Measurements from ENCODE around the gene IGF2R.

Gene IGF2R

GRCh38 chr6:159983641-159984080 is 14.8 kb downstream of the IGF2R start:
- H3K36me3 Mint-ChIP-seq (ENCODE audit: insufficient read depth) = peaks cover 24% of the 10 kb centered on the region
- peak overlapping the region; percentile 94 to 95 for H3K27ac Mint-ChIP-seq
- DNase-seq (no peak), ATAC-seq (replicated peaks) (no peak)
- peak overlapping the region; percentile 80 to 81 for H3K4me3 Mint-ChIP-seq
- peaks cover 68 to 81% of the 10 kb centered on the region in 2 donors for H3K4me1 Mint-ChIP-seq (ENCODE audit: low read depth in 2 of 2)
- no peaks in the 10 kb centered on the region for H3K9me3 Mint-ChIP-seq
- H3K27me3 Mint-ChIP-seq = no peaks in the 10 kb centered on the region

DNA sequence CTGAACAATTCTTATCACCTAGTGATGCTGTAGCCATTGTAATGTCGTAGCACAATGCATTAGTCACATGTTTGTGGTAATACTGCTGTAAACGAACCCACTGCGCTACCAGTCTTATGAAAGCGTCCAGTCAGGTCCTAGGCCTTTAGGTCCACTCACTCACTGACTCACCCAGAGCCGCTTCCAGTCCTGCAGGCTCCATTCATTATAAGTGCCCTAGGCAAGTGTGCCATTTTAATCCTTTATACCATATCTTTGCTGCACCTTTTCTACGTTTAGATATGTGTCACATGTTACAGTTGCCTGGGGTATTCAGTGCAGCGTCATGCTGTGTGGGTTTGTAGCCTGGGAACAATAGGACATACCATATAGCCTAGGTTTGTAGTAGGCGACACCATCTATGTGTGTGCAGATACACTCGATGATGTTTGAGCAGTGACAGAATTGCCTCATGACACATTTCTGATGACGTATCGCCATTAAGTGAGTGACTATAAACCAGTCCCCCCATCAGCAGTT is 15.4 kb downstream of the IGF2R start:
- Mint-ChIP-seq H3K9me3 (no peaks in the 10 kb centered on the region), H3K27me3 (no peaks in the 10 kb centered on the region), H3K36me3 (ENCODE audit: insufficient read depth) (peaks cover 21% of the 10 kb centered on the region), H3K27ac (peak overlapping the region; percentile 94 to 95), H3K4me3 (peak overlapping the region in 1 of 2 donors; percentile 27), H3K4me1 (ENCODE audit: low read depth in 2 of 2) (peaks cover 68 to 81% of the 10 kb centered on the region in 2 donors)
- ATAC-seq (replicated peaks) (no peak), DNase-seq (no peak)

DNA sequence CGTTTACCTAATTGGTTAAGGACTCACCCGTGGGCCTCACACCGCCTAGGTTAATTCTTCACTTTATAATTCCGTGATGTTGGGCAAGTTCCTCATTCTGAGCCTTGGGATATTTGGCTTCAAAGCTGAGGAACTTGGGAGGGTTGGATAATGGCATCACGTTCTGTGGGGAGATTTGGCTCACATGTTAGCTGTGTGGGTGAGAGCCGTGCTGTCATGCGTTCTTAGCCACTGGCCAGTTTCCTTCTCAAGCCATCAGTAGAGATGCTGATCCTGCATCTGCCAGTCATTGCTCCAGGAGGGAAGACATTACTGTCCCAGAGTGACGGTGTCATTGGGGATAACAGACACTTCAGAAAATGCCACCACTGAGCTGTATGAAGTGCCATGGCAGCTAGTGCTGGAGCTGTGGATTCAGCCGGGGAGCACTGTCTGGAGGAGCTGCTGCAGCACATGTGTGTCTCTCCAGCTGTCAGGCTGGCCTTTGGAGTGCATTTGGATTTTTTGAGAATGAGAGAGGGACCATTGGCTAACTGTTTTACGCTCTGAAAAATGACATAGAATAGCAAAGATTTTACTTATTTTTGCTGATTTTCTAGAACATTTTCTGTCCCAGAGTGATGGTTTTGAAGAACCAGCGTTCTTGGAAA is 16.5 kb downstream of the IGF2R start:
- peak overlapping the region; percentile 14 to 76 for H3K27ac Mint-ChIP-seq
- peaks cover 19% of the 10 kb centered on the region for H3K36me3 Mint-ChIP-seq (ENCODE audit: insufficient read depth)
- DNase-seq (no peak), ATAC-seq (replicated peaks) (no peak)
- H3K27me3 Mint-ChIP-seq = no peaks in the 10 kb centered on the region
- no peak overlapping the region for H3K4me3 Mint-ChIP-seq
- no peaks in the 10 kb centered on the region for H3K9me3 Mint-ChIP-seq
- peaks cover 61 to 81% of the 10 kb centered on the region in 2 donors for H3K4me1 Mint-ChIP-seq (ENCODE audit: low read depth in 2 of 2)

DNA sequence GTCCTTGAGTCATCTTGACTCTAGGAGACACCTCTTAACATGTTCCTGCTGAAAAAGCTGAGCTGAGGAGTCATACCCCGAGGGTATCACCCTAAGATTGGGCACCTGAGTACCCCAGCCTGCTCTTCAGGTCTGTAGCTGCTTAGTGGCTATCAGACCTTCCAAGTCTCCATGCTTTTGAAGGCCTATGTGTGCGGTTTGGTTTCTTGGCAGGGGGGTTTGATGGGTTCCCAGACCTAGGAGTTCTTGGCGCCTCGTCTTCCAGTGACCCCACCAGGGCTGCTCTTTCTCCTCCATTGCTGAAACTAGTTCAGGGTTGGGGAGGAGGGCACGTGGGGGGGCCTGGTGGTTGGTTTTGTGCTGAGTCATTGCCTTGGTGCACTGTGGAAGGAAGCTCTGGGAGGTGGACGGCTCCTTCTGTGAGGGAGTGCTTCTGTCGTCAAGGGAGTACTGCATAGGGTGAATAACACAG is 20.1 kb downstream of the IGF2R start:
- Mint-ChIP-seq H3K36me3 (ENCODE audit: insufficient read depth) (peaks cover 19% of the 10 kb centered on the region), H3K27me3 (no peaks in the 10 kb centered on the region), H3K4me3 (peak overlapping the region; percentile 10 to 31), H3K9me3 (no peaks in the 10 kb centered on the region), H3K4me1 (ENCODE audit: low read depth in 2 of 2) (peaks cover 50 to 72% of the 10 kb centered on the region in 2 donors), H3K27ac (peak overlapping the region in 1 of 2 donors; percentile 80)
- DNase-seq (no peak), ATAC-seq (replicated peaks) (peak; percentile 69)

GRCh38 chr6:159989492-159990480 is 20.9 kb downstream of the IGF2R start:
- H3K4me1 Mint-ChIP-seq (ENCODE audit: low read depth in 2 of 2) = peaks cover 51 to 76% of the 10 kb centered on the region in 2 donors
- H3K9me3 Mint-ChIP-seq = no peaks in the 10 kb centered on the region
- peak overlapping the region; percentile 27 to 30 for H3K4me3 Mint-ChIP-seq
- no peak for DNase-seq
- H3K27me3 Mint-ChIP-seq = no peaks in the 10 kb centered on the region
- peak overlapping the region; percentile 69 to 80 for H3K27ac Mint-ChIP-seq
- peaks cover 19% of the 10 kb centered on the region for H3K36me3 Mint-ChIP-seq (ENCODE audit: insufficient read depth)
- ATAC-seq (replicated peaks) = peak; percentile 45

DNA sequence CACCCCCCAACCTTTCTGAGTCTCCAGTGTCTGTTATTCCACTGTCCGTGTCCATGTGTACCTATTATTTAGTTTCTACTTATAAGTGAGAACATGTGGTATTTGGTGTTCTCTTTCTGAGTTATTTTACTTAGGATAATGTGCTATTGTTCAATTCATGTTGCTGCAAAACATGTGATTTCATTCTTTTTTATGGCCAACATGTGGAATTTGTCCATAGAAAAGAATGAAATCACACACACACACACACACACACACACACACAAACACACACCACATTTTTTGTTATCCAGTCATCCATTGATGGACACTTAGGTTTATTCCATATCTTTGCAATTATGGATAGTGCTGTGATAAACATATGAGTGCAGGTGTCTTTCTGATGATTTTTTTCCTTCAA is 23.5 kb downstream of the IGF2R start:
- Mint-ChIP-seq H3K36me3 (ENCODE audit: insufficient read depth) (peaks cover 22% of the 10 kb centered on the region), H3K27me3 (no peaks in the 10 kb centered on the region), H3K4me1 (ENCODE audit: low read depth in 2 of 2) (peaks cover 60 to 75% of the 10 kb centered on the region in 2 donors), H3K4me3 (no peak overlapping the region), H3K9me3 (no peaks in the 10 kb centered on the region), H3K27ac (peak overlapping the region in 1 of 2 donors; percentile 45)
- DNase-seq (no peak), ATAC-seq (replicated peaks) (no peak)

DNA sequence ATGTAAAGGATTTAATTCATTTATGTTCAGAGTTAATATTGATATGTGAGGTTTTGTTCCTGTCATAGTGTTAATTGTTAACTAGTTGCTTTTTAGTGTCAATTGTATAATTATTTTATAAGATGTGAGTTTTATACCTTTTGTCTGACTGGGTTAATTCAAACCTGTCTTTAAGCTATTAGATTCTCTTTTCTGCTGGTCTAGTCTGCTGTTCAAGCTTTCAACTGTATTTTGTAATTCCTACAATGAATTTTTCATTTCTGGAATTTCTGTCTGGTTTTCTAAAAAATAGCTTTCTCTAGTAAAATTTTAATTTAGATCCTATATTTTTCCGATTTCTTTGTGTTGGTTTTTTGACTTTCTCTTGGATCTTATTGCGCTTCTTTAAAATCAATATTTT is 26.5 kb downstream of the IGF2R start:
- no peaks in the 10 kb centered on the region for H3K9me3 Mint-ChIP-seq

DNA sequence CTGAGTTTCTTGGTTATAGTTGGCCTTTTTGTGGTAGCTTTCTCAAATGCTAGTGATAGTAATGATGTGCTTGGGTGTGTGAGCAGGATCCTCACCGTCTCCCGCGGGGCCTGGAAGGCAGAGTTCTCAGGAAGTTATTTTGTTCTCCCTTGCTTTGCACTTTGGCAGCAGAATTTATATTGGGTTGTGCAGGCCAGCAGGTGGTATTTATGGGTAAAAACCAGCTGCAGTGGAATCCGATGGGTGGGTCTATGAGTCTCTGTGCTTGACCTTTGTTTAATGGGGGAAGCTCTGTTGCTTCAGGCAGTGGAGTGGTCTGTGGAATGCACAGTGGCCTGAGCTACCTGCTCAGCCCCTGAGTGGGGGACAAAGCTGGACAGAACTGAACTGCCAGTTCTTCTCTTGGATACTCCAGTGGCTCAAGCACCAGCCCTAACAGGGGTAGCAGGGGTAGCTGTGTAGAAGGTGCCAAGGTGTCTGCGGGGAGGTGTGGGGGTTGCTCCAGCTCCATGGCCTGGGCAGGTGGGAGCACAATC is 27.3 kb downstream of the IGF2R start:
- Mint-ChIP-seq H3K9me3 (no peaks in the 10 kb centered on the region), H3K36me3 (ENCODE audit: insufficient read depth) (peaks cover 38% of the 10 kb centered on the region), H3K27me3 (no peaks in the 10 kb centered on the region), H3K4me1 (ENCODE audit: low read depth in 2 of 2) (peaks cover 65 to 75% of the 10 kb centered on the region in 2 donors), H3K4me3 (peak overlapping the region; percentile 26 to 30), H3K27ac (peak overlapping the region in 1 of 2 donors; percentile 79)
- DNase-seq (no peak), ATAC-seq (replicated peaks) (no peak)

More for the DNA sequence above, 26.5 kb downstream of the IGF2R start:
- Mint-ChIP-seq H3K27me3 (no peaks in the 10 kb centered on the region), H3K27ac (peak overlapping the region in 1 of 2 donors; percentile 49), H3K36me3 (ENCODE audit: insufficient read depth) (peaks cover 35% of the 10 kb centered on the region), H3K4me1 (ENCODE audit: low read depth in 2 of 2) (peaks cover 67 to 74% of the 10 kb centered on the region in 2 donors), H3K4me3 (peak overlapping the region in 1 of 2 donors; percentile 30)
- DNase-seq (no peak), ATAC-seq (replicated peaks) (no peak)

DNA sequence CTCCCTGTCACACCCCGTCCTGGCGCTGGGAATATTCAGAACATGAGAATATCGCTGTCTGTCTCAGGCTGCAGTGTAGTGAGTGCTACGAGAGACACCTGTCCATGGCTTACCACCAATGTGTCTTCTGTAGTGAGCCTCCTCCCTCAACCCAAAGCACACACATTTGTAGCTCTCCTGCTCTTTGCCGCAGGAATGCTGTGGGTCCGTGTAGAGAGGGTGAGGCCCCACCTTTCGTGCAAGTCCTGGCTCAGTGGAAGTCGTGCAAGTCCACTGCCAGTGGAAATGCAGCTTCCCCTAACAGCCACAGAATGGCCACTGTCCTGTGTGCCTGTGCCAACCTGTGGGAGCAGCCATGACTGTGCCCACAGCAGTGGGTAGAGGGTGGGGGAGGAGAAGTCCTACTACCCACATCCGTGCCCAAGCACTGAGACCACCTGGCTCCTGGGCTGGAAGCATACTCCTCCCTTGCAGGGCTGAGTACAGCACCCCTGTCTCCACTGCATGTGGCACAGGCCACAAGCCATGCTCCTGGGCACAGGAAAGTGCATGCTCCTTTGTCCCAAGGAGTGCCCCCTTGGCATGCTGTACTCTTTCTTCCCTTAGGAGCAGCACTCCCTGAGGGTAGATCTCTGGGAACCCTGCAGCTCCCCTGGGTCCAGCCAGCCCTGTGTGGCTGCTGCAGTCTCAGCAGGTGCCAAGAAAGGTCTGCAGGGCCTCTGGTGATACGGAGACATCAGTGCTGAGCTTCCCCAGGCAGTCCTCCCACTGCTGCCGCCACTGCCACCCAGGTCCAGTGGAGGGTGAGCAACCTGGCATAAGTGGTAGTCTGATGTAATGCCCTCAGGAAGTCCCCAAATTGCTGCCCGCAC is 28.0 kb downstream of the IGF2R start:
- peak overlapping the region in 1 of 2 donors; percentile 40 for H3K4me3 Mint-ChIP-seq
- H3K4me1 Mint-ChIP-seq (ENCODE audit: low read depth in 2 of 2) = peaks cover 61 to 70% of the 10 kb centered on the region in 2 donors
- H3K36me3 Mint-ChIP-seq (ENCODE audit: insufficient read depth) = peaks cover 39% of the 10 kb centered on the region

DNA sequence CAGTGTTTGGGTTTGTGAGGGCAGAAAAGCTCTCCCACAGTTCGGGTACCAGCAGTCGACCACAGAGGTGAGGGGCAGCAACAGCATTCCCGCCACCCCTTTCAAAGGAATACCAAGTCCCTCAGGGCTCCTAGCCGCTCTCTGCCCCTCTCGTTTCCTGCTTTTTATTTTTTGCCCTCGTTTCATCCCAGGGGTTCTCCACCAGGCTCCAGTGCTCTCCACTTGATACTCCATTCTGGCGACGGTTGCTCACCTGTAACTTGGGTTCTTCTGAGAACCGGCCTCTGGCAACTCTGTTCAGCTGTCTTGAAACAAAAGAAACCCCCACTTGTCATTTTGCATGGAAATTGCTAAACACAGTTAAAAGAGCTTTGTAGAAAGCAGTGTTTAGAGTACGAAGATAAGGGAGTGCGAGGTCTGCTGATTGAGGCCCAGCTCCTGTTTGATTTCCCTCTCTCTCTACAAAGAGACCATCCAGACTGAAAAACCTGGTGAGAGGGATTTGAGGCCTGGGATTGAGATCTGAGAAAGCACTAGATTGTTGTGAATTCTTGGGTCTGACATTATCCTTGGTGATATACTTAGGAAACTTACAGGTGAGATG is 28.7 kb downstream of the IGF2R start:
- Mint-ChIP-seq H3K4me3 (peak overlapping the region; percentile 13 to 40), H3K36me3 (ENCODE audit: insufficient read depth) (peaks cover 38% of the 10 kb centered on the region), H3K9me3 (no peaks in the 10 kb centered on the region), H3K27ac (peak overlapping the region; percentile 5 to 21), H3K27me3 (no peaks in the 10 kb centered on the region), H3K4me1 (ENCODE audit: low read depth in 2 of 2) (peaks cover 59 to 69% of the 10 kb centered on the region in 2 donors)
- no peak for ATAC-seq (replicated peaks)
- no peak for DNase-seq

More for the DNA sequence above, 28.0 kb downstream of the IGF2R start:
- no peaks in the 10 kb centered on the region for H3K9me3 Mint-ChIP-seq
- no peak for DNase-seq
- ATAC-seq (replicated peaks) = peak; percentile 8
- H3K27ac Mint-ChIP-seq = peak overlapping the region in 1 of 2 donors; percentile 21
- no peaks in the 10 kb centered on the region for H3K27me3 Mint-ChIP-seq

DNA sequence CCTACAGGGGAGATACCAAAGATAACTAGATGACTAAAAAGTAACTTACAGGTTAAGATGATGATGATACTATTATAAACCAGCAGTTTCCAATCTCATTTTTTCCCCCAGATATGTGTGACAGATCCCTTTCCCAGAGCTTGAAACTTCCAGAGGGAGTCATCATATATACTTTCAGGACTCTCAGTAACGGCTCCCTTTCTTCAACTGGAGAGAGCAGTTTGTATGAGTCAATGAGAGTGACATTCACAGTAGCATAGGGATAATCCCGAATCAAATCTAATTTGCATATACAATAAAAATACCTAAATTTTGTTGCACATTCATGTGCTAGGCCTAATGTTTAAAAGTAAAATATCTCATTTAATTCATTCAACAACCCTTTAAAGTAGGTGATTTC is 29.7 kb downstream of the IGF2R start:
- H3K27me3 Mint-ChIP-seq = no peaks in the 10 kb centered on the region
- peaks cover 37% of the 10 kb centered on the region for H3K36me3 Mint-ChIP-seq (ENCODE audit: insufficient read depth)
- ATAC-seq (replicated peaks) = no peak
- peaks cover 51 to 64% of the 10 kb centered on the region in 2 donors for H3K4me1 Mint-ChIP-seq (ENCODE audit: low read depth in 2 of 2)
- no peak for DNase-seq
- H3K4me3 Mint-ChIP-seq = no peak overlapping the region
- no peaks in the 10 kb centered on the region for H3K9me3 Mint-ChIP-seq
- H3K27ac Mint-ChIP-seq = peak overlapping the region; percentile 5 to 86

DNA sequence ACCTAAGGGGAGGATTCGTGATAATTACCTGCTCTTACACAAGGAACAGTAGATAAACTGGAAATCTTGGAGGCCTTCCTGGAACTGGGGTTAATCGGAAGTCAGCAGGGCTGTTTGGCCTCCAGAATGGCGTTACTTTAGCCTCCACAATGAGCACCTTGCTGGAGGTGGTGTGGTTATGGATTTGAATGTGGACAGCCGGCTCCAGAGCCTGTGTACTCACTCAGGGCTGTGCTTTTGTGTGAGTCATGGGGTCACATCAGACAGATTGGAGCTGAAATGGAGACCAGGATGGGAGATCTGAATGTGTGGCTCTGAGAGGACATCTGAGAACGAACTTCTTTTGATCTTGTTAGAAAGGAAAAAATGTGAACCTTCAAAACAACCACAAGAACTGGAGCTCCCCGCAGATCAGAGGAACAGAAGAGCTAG is 30.4 kb downstream of the IGF2R start:
- H3K27ac Mint-ChIP-seq = peak overlapping the region; percentile 5 to 86
- H3K36me3 Mint-ChIP-seq (ENCODE audit: insufficient read depth) = peaks cover 36% of the 10 kb centered on the region
- peaks cover 53 to 64% of the 10 kb centered on the region in 2 donors for H3K4me1 Mint-ChIP-seq (ENCODE audit: low read depth in 2 of 2)
- DNase-seq = no peak
- no peaks in the 10 kb centered on the region for H3K9me3 Mint-ChIP-seq
- ATAC-seq (replicated peaks) = no peak
- peak overlapping the region in 1 of 2 donors; percentile 21 for H3K4me3 Mint-ChIP-seq
- H3K27me3 Mint-ChIP-seq = no peaks in the 10 kb centered on the region

Measured in effector memory CD8-positive, alpha-beta T cell (primary cell).